NCI-H1092 (cell line): Measurements from ENCODE around the gene PLBD2.
"Not testable (repeated sequence)": the region's sequence is repeated elsewhere in the genome, so short reads cannot be mapped to it uniquely, and the experiment has no call there.

ENCODE experiments used
- DNase-seq: peaks from one replicate; lab custom pipeline; 2025; lab: John Stamatoyannopoulos, UW

PLBD2 gene

GRCh38 chr12:113334786-113335539 lies 23.4 kb upstream of the PLBD2 start, which contains the start of gene SLC8B1:
SLC8B1 (minus strand) TSS chr12:113335109; CDS start chr12:113332878, 2,231 bp downstream.
- no peak for DNase-seq

GRCh38 chr12:113339540-113339939 lies 18.8 kb upstream of the PLBD2 start:
- DNase-seq, result no peak

- DNase-seq, result no peak
Measured at GRCh38 chr12:113340061-113340460, 18.3 kb upstream of the PLBD2 start.

- no peak for DNase-seq
Measured at GRCh38 chr12:113341535-113341934, 16.9 kb upstream of the PLBD2 start.

- no peak for DNase-seq
Measured at GRCh38 chr12:113345318-113345717, 13.1 kb upstream of the PLBD2 start.

GRCh38 chr12:113346353-113346752 lies 12.0 kb upstream of the PLBD2 start:
- DNase-seq, result no peak

GRCh38 chr12:113347107-113347506 lies 11.3 kb upstream of the PLBD2 start:
- DNase-seq, result no peak

- DNase-seq, result no peak
Measured at GRCh38 chr12:113347892-113348291, 10.5 kb upstream of the PLBD2 start.

- no peak for DNase-seq
Measured at GRCh38 chr12:113348849-113349536, 9.4 kb upstream of the PLBD2 start.

GRCh38 chr12:113351089-113351488 lies 7.3 kb upstream of the PLBD2 start:
- DNase-seq, result no peak

GRCh38 chr12:113354192-113354591 lies 4.2 kb upstream of the PLBD2 start:
- not testable (repeated sequence) for DNase-seq

- DNase-seq, result no peak
Measured at GRCh38 chr12:113359133-113359938, 949 bp downstream of the PLBD2 start.

- no peak for DNase-seq
Measured at GRCh38 chr12:113359939-113360748, 1.8 kb downstream of the PLBD2 start.

GRCh38 chr12:113361574-113362370 lies 3.4 kb downstream of the PLBD2 start:
- DNase-seq, result no peak

- no peak for DNase-seq
Measured at GRCh38 chr12:113364698-113365097, 6.3 kb downstream of the PLBD2 start.

GRCh38 chr12:113365639-113366395 lies 7.4 kb downstream of the PLBD2 start:
- DNase-seq, result no peak

- no peak for DNase-seq
Measured at GRCh38 chr12:113366827-113367226, 8.4 kb downstream of the PLBD2 start.

GRCh38 chr12:113368331-113368730 lies 9.9 kb downstream of the PLBD2 start:
- no peak for DNase-seq

GRCh38 chr12:113369391-113369985 lies 11.1 kb downstream of the PLBD2 start:
- no peak for DNase-seq
